Lower lobe of right lung (tissue), 2 donors: ENCODE results near the gene CAMSAP1. TPM values are rescaled to one million over a fixed set of nuclear protein-coding genes. Genes with fewer than 3 reads are reported as not detected.

Source experiments
- ATAC-seq, 2 donors: fragments of 200-7000 bp; cut with Tn5 transposase; one replicate each; pipeline ENCODE4 v1.9.1; 2020 to 2022; ENCODE audit warnings: mild to moderate bottlenecking in 2 of 2, moderate library complexity in 2 of 2
- DNase-seq: peaks from one replicate; pipeline ENCODE4 v3.0.0-alpha.2; 2020
- H3K27ac ChIP-seq: fragments of 200-600 bp; one replicate; pipeline ENCODE4 v1.8.0; 2022
- H3K27me3 ChIP-seq: fragments of 200-600 bp; one replicate; pipeline ENCODE4 v1.8.0; 2022; ENCODE audit warnings: low read depth
- H3K36me3 ChIP-seq: fragments of 200-600 bp; one replicate; pipeline ENCODE4 v1.8.0; 2022; ENCODE audit warnings: mild to moderate bottlenecking
- H3K4me1 ChIP-seq: fragments of 200-600 bp; one replicate; pipeline ENCODE4 v1.8.0; 2022
- H3K4me3 ChIP-seq: fragments of 200-600 bp; one replicate; pipeline ENCODE4 v1.8.0; 2022; ENCODE audit warnings: mild to moderate bottlenecking
- H3K9me3 ChIP-seq: fragments of 200-600 bp; one replicate; pipeline ENCODE4 v1.8.0; 2022
- intact Hi-C: fragments of 100-400 bp; cut with DNase I; formaldehyde crosslinking; loops from one replicate; pipeline ENCODE4 v1.11.0; 2022
- total RNA-seq: library from RNA; stranded (reverse); fragmentation: NEBNext Ultra II Directional; extraction: Animal tissue kit (Norgen Biotek cat#: 25700); gene quantifications from one replicate; pipeline ENCODE4 v1.2.1, GENCODE V29; 2021
- TF ChIP-seq, protein P1 (sequence below): fragments of 200-600 bp; IDR thresholded peaks from one replicate; pipeline ENCODE4 v1.8.0; 2022; ENCODE audit warnings: antibody characterized with exemption, mild to moderate bottlenecking
- donor health status: DM: no; HTN: yes; CAD: no; lungs with severe emphysema.

The CAMSAP1 gene
- total RNA-seq, 1 donor from 2014 or later, result 34.4 TPM

- Histone ChIP-seq H3K4me1 (no peaks in the 10 kb centered on the region), H3K27ac (no peak overlapping the region), H3K9me3 (no peaks in the 10 kb centered on the region), H3K4me3 (no peak overlapping the region), H3K36me3 (no peaks in the 10 kb centered on the region), H3K27me3 (peaks cover 1% of the 10 kb centered on the region)
- TF ChIP-seq, protein P1, sequence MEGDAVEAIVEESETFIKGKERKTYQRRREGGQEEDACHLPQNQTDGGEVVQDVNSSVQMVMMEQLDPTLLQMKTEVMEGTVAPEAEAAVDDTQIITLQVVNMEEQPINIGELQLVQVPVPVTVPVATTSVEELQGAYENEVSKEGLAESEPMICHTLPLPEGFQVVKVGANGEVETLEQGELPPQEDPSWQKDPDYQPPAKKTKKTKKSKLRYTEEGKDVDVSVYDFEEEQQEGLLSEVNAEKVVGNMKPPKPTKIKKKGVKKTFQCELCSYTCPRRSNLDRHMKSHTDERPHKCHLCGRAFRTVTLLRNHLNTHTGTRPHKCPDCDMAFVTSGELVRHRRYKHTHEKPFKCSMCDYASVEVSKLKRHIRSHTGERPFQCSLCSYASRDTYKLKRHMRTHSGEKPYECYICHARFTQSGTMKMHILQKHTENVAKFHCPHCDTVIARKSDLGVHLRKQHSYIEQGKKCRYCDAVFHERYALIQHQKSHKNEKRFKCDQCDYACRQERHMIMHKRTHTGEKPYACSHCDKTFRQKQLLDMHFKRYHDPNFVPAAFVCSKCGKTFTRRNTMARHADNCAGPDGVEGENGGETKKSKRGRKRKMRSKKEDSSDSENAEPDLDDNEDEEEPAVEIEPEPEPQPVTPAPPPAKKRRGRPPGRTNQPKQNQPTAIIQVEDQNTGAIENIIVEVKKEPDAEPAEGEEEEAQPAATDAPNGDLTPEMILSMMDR, result no peak
- no peak for DNase-seq
- ATAC-seq, result no peak
- intact Hi-C loops, result no loop called here
Measured at GRCh38 chr9:135776893-135777622, 130.3 kb downstream of the CAMSAP1 start.

DNA sequence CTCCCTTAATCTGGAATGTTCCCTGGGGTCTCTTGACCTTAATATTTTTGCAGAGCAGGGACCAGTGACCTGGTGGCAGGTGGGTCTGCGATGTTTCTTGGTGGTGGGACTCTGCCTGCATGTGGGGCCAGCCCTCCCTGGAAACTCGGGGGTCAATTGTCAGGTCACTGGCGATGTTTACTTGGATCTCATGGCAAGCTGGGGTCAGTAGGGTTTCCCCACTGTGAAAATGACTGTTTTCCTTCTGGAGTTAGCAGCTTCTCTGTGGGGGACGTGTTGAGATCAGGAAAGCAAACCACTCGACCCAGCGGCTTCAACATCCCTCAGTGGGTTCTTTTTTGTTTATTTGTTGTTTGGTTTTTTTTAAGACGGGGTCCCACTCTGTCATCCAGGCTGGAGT, 131.4 kb downstream of the CAMSAP1 start:
- H3K4me3 ChIP-seq, result no peak overlapping the region
- intact Hi-C loops, result no loop called here
- no peak for DNase-seq
- no peak for ATAC-seq
- TF ChIP-seq, protein P1, result no peak
- no peak overlapping the region for H3K27ac ChIP-seq
- no peaks in the 10 kb centered on the region for H3K36me3 ChIP-seq
- H3K27me3 ChIP-seq, result peaks cover 4% of the 10 kb centered on the region
- no peaks in the 10 kb centered on the region for H3K4me1 ChIP-seq
- no peaks in the 10 kb centered on the region for H3K9me3 ChIP-seq

- H3K4me1 ChIP-seq, result no peaks in the 10 kb centered on the region
- H3K27me3 ChIP-seq, result peaks cover 4% of the 10 kb centered on the region
- TF ChIP-seq, protein P1, result no peak
- ATAC-seq, result no peak
- no peak overlapping the region for H3K27ac ChIP-seq
- no peaks in the 10 kb centered on the region for H3K36me3 ChIP-seq
- H3K9me3 ChIP-seq, result no peaks in the 10 kb centered on the region
- H3K4me3 ChIP-seq, result no peak overlapping the region
- intact Hi-C loops, result no loop called here
- no peak for DNase-seq
Measured at GRCh38 chr9:135774794-135775525, 132.4 kb downstream of the CAMSAP1 start.

DNA sequence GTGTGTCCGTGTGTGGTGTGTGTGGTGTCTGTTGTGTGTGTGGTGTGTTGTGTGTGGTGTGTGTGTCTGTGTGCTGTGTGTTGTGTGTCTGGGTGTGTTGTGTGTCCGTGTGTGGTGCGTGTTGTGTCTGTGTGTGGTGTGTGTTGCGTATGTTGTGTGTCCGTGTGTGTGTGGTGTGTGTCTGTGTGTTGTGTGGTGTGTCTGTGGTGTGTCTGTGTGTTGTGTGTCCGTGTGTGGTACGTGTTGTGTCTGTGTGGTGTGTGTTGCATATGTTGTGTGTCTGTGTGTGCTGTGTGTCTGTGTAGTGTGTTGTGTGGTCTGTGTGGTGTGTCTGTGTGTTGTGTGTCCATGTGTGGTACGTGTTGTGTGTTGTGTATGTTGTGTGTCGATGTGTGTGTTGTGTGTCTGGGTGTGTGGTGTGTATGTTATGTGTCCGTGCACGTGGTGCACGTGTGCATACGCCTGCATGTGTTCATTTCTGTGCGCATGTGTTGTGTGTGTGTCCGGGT, 133.1 kb downstream of the CAMSAP1 start:
- TF ChIP-seq, protein P1, result no peak
- peaks cover 4% of the 10 kb centered on the region for H3K27me3 ChIP-seq

DNA sequence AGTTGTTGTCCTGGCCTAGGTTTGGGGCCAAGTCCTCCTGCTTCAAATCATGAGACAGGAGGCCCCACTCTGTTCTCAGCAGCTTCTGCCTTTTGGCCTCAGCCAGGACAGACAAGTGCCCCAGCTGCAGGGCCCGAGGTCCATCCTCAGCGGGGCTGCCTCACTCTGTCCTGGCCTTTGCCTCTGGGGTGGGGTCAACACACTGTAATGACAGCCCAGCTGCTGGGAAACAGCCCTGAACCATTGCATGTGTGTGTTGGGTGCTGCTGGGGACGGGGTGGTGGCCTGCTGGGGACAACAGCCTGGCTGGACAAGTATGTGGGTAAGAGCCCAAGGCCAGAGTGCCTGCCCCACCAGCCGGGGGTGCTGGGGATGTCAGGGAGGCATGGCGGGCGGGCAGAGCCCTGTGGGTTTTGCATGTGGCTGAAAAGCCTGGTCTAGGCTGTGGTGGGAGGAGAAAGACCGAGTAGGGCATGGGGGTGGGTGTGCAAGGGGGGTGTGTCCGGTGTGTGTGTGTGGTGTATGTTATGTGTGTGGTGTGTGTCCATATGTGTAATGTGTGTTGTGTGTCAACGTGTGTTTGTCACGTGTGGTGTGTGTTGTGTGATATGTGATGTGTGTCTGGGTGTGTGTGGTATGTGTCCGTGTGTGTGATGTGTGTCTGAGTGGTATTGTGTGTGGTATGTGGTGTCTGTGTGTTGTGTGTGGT, 133.7 kb downstream of the CAMSAP1 start:
- H3K36me3 ChIP-seq, result no peaks in the 10 kb centered on the region
- intact Hi-C loops, result no loop called here
- no peak for ATAC-seq
- peaks cover 4% of the 10 kb centered on the region for H3K27me3 ChIP-seq
- no peak overlapping the region for H3K27ac ChIP-seq
- H3K9me3 ChIP-seq, result no peaks in the 10 kb centered on the region
- H3K4me1 ChIP-seq, result no peaks in the 10 kb centered on the region
- TF ChIP-seq, protein P1, result no peak
- no peak overlapping the region for H3K4me3 ChIP-seq
- DNase-seq, result no peak

More for the DNA sequence above, 133.1 kb downstream of the CAMSAP1 start:
- Histone ChIP-seq H3K9me3 (no peaks in the 10 kb centered on the region), H3K4me1 (no peaks in the 10 kb centered on the region), H3K36me3 (no peaks in the 10 kb centered on the region), H3K27ac (no peak overlapping the region), H3K4me3 (no peak overlapping the region)
- no peak for ATAC-seq
- intact Hi-C loops, result no loop called here
- DNase-seq, result no peak
